Thymus (tissue), 11 donors: Measurements from ENCODE around the gene ZFAND2A. TPM values are rescaled to one million over a fixed set of nuclear protein-coding genes. Genes with fewer than 3 reads are reported as not detected.

Source experiments
- DNase-seq, 9 donors: peaks; one replicate each; pipeline ENCODE4 v3.0.0-alpha.2; 2013; ENCODE audit warnings: low spot score in 9 of 9, low read depth in 6 of 9, missing footprints in 1 of 9
- H3K27ac ChIP-seq, 2 donors: one replicate each; pipeline ENCODE4 v1.5.1; 2013; ENCODE audit warnings: control low read depth in 1 of 2, low read depth in 1 of 2, low read length in 1 of 2, mild to moderate bottlenecking in 1 of 2, moderate library complexity in 1 of 2
- H3K27me3 ChIP-seq, 2 donors: one replicate each; pipeline ENCODE4 v1.5.1; 2013; ENCODE audit warnings: low read length in 1 of 2; ENCODE audit not compliant: control insufficient read depth in 2 of 2, insufficient read depth in 1 of 2
- H3K36me3 ChIP-seq, 2 donors: one replicate each; pipeline ENCODE4 v1.5.1; 2013; ENCODE audit warnings: low read length in 1 of 2, mild to moderate bottlenecking in 1 of 2, moderate library complexity in 1 of 2; ENCODE audit not compliant: control insufficient read depth in 2 of 2, insufficient read depth in 2 of 2
- H3K4me1 ChIP-seq, 2 donors: one replicate each; pipeline ENCODE4 v1.5.1; 2013; ENCODE audit warnings: low read length in 2 of 2; ENCODE audit not compliant: control insufficient read depth in 2 of 2, insufficient read depth in 2 of 2
- H3K4me3 ChIP-seq, 2 donors: one replicate each; pipeline ENCODE4 v1.5.1; 2013; ENCODE audit warnings: low read length in 2 of 2, control low read depth in 1 of 2, mild to moderate bottlenecking in 1 of 2
- H3K9me3 ChIP-seq, 2 donors: one replicate each; pipeline ENCODE4 v1.5.1; 2013; ENCODE audit warnings: low read length in 1 of 2, mild to moderate bottlenecking in 1 of 2; ENCODE audit not compliant: control insufficient read depth in 2 of 2, insufficient read depth in 1 of 2
- WGBS: extraction: QIAGEN DNeasy Blood & Tissue Kit; methylation state at CpG from one replicate; pipeline ENCODE4 v1.1.7; 2013; 5-methylcytosine and 5-hydroxymethylcytosine counted together
- polyA plus RNA-seq: library from polyadenylated mRNA; stranded (reverse); fragments of 200-250 nt; gene quantifications from one replicate; pipeline ENCODE4 v1.2.3, GENCODE V29; 2013
- total RNA-seq: library from RNA; stranded (reverse); fragments of 120-200 nt; gene quantifications from one replicate; pipeline ENCODE4 v1.2.4, GENCODE V29; 2013
- donor health status: healthy.

The ZFAND2A gene
- total and polyA plus RNA-seq, 2 donors, result 18.8 to 34.9 TPM

- 51% methylated on average over 12 of the region's 12 CpGs for WGBS
- Histone ChIP-seq H3K4me1 (peaks cover 0 to 2% of the 10 kb centered on the region in 2 donors), H3K36me3 (no peaks in the 10 kb centered on the region), H3K27me3 (peaks cover 3 to 30% of the 10 kb centered on the region in 2 donors), H3K9me3 (peaks cover 0 to 5% of the 10 kb centered on the region in 2 donors), H3K4me3 (no peak overlapping the region), H3K27ac (no peak overlapping the region)
- no peak for DNase-seq
Measured at GRCh38 chr7:1181640-1182039, 21.6 kb upstream of the ZFAND2A start.

- Histone ChIP-seq H3K4me1 (peaks cover 0 to 8% of the 10 kb centered on the region in 2 donors), H3K9me3 (peaks cover 0 to 5% of the 10 kb centered on the region in 2 donors), H3K4me3 (no peak overlapping the region), H3K27me3 (peaks cover 3 to 29% of the 10 kb centered on the region in 2 donors), H3K27ac (no peak overlapping the region), H3K36me3 (no peaks in the 10 kb centered on the region)
- no peak for DNase-seq
- WGBS, result 95% methylated on average over 19 of the region's 19 CpGs
Measured at GRCh38 chr7:1181031-1181430, 21.0 kb upstream of the ZFAND2A start.

GRCh38 chr7:1176891-1177373 lies 16.9 kb upstream of the ZFAND2A start:
- WGBS, result 45% methylated on average over 22 of the region's 22 CpGs

GRCh38 chr7:1175967-1176851 lies 16.2 kb upstream of the ZFAND2A start:
- DNase-seq, result peak in 6 of 9 donors; percentile 32 to 76 (median 66)
- H3K9me3 ChIP-seq, result peaks cover 0 to 6% of the 10 kb centered on the region in 2 donors
- no peaks in the 10 kb centered on the region for H3K36me3 ChIP-seq
- 29% methylated on average over 44 of the region's 44 CpGs for WGBS
- peak overlapping the region in 1 of 2 donors; percentile 20 for H3K4me3 ChIP-seq
- H3K27me3 ChIP-seq, result peaks cover 0 to 7% of the 10 kb centered on the region in 2 donors
- H3K4me1 ChIP-seq, result peaks cover 0 to 11% of the 10 kb centered on the region in 2 donors
- H3K27ac ChIP-seq, result no peak overlapping the region

More at GRCh38 chr7:1176891-1177373, 16.9 kb upstream of the ZFAND2A start:
- H3K27me3 ChIP-seq, result peaks cover 0 to 7% of the 10 kb centered on the region in 2 donors
- H3K4me1 ChIP-seq, result peaks cover 0 to 11% of the 10 kb centered on the region in 2 donors
- peaks cover 0 to 5% of the 10 kb centered on the region in 2 donors for H3K9me3 ChIP-seq
- H3K4me3 ChIP-seq, result no peak overlapping the region
- DNase-seq, result peak in 3 of 9 donors; percentile 45 to 69 (median 59)
- no peak overlapping the region for H3K27ac ChIP-seq
- no peaks in the 10 kb centered on the region for H3K36me3 ChIP-seq

GRCh38 chr7:1175597-1175966 lies 15.6 kb upstream of the ZFAND2A start:
- peaks cover 0 to 5% of the 10 kb centered on the region in 2 donors for H3K27me3 ChIP-seq
- no peak overlapping the region for H3K27ac ChIP-seq
- no peaks in the 10 kb centered on the region for H3K36me3 ChIP-seq
- DNase-seq, result no peak
- 97% methylated on average over 15 of the region's 15 CpGs for WGBS
- peaks cover 0 to 11% of the 10 kb centered on the region in 2 donors for H3K4me1 ChIP-seq
- no peak overlapping the region for H3K4me3 ChIP-seq
- peaks cover 0 to 12% of the 10 kb centered on the region in 2 donors for H3K9me3 ChIP-seq

- no peaks in the 10 kb centered on the region for H3K36me3 ChIP-seq
- peaks cover 0 to 14% of the 10 kb centered on the region in 2 donors for H3K9me3 ChIP-seq
- H3K4me3 ChIP-seq, result no peak overlapping the region
- H3K27ac ChIP-seq, result no peak overlapping the region
- DNase-seq, result no peak
- peaks cover 0 to 5% of the 10 kb centered on the region in 2 donors for H3K27me3 ChIP-seq
- 96% methylated on average over 29 of the region's 29 CpGs for WGBS
- peaks cover 0 to 13% of the 10 kb centered on the region in 2 donors for H3K4me1 ChIP-seq
Measured at GRCh38 chr7:1174881-1175596, 15.0 kb upstream of the ZFAND2A start.

- no peaks in the 10 kb centered on the region for H3K36me3 ChIP-seq
- peaks cover 2 to 21% of the 10 kb centered on the region in 2 donors for H3K4me1 ChIP-seq
- no peak overlapping the region for H3K4me3 ChIP-seq
- peaks cover 0 to 14% of the 10 kb centered on the region in 2 donors for H3K9me3 ChIP-seq
- peaks cover 0 to 3% of the 10 kb centered on the region in 2 donors for H3K27me3 ChIP-seq
- WGBS, result 93% methylated on average over 11 of the region's 11 CpGs
- no peak overlapping the region for H3K27ac ChIP-seq
- no peak for DNase-seq
Measured at GRCh38 chr7:1174002-1174401, 14.0 kb upstream of the ZFAND2A start.

GRCh38 chr7:1172666-1173523 lies 12.9 kb upstream of the ZFAND2A start:
- no peaks in the 10 kb centered on the region for H3K36me3 ChIP-seq
- peaks cover 0 to 3% of the 10 kb centered on the region in 2 donors for H3K27me3 ChIP-seq
- no peak overlapping the region for H3K27ac ChIP-seq
- H3K4me1 ChIP-seq, result peaks cover 2 to 21% of the 10 kb centered on the region in 2 donors
- H3K4me3 ChIP-seq, result no peak overlapping the region
- H3K9me3 ChIP-seq, result peaks cover 0 to 14% of the 10 kb centered on the region in 2 donors
- WGBS, result 93% methylated on average over 27 of the region's 27 CpGs
- DNase-seq, result no peak
